Lower leg skin (tissue), 3 donors: Measurements from ENCODE around the gene SLC39A11.

Experiments
- POLR2A ChIP-seq, 2 donors: fragments of 450-650 bp; IDR thresholded peaks; one replicate each; pipeline ENCODE4 v1.6.1; 2016 to 2017; ENCODE audit warnings: antibody characterized with exemption in 2 of 2, mild to moderate bottlenecking in 1 of 2, moderate library complexity in 1 of 2
- TF ChIP-seq, protein P1 (sequence below), 3 donors: fragments of 450-650 bp; IDR thresholded peaks; one replicate each; pipeline ENCODE4 v1.5.1; 2016; ENCODE audit warnings: antibody characterized with exemption in 3 of 3, mild to moderate bottlenecking in 3 of 3, moderate library complexity in 2 of 3

DNA sequence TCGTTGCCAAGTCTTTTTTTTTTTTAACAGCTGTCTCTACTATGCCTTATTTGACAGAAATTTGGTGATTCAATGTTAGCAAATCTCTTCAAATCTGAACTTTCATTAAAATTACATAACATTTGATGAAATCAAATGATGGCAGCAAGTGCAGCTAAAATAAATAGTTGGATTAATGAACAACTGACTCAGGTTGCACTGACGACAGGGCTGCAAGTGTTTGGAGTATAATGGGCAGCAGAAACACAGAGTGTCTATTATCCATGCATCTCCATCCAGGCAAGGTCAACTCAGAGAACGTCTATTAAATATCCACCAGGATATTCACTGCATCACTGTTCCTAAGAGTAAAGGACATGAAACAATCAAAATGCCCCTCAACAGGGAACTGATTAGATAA, 109.8 kb downstream of the SLC39A11 start:
- TF ChIP-seq POLR2A (IDR thresholded peaks at IDR 0.05) = no peak
- TF ChIP-seq, protein P1, sequence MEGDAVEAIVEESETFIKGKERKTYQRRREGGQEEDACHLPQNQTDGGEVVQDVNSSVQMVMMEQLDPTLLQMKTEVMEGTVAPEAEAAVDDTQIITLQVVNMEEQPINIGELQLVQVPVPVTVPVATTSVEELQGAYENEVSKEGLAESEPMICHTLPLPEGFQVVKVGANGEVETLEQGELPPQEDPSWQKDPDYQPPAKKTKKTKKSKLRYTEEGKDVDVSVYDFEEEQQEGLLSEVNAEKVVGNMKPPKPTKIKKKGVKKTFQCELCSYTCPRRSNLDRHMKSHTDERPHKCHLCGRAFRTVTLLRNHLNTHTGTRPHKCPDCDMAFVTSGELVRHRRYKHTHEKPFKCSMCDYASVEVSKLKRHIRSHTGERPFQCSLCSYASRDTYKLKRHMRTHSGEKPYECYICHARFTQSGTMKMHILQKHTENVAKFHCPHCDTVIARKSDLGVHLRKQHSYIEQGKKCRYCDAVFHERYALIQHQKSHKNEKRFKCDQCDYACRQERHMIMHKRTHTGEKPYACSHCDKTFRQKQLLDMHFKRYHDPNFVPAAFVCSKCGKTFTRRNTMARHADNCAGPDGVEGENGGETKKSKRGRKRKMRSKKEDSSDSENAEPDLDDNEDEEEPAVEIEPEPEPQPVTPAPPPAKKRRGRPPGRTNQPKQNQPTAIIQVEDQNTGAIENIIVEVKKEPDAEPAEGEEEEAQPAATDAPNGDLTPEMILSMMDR (IDR thresholded peaks at IDR 0.05) = no peak
